Esophagus muscularis mucosa (tissue), 2 donors: ENCODE measurements around the gene KLHL14.

Source experiments
- EP300 ChIP-seq: sonication (generic); formaldehyde crosslinking; IDR thresholded peaks from one replicate; pipeline ENCODE4 v1.6.1; 2017; ENCODE audit warnings: antibody characterized with exemption
- POLR2A ChIP-seq: fragments of 450-650 bp; IDR thresholded peaks from one replicate; pipeline ENCODE4 v1.6.1; 2017; ENCODE audit warnings: antibody characterized with exemption, moderate library complexity, mild to moderate bottlenecking, low read depth

- TF ChIP-seq POLR2A (no peak), EP300 (no peak)
These were observed 2.1 kb downstream of the KLHL14 start for GRCh38 chr18:32770666-32771168.
